ENCODE data around the gene RNASE7. TPM values are rescaled to one million over a fixed set of nuclear protein-coding genes. Genes with fewer than 3 reads are reported as not detected.

The RNASE7 gene, protein sequence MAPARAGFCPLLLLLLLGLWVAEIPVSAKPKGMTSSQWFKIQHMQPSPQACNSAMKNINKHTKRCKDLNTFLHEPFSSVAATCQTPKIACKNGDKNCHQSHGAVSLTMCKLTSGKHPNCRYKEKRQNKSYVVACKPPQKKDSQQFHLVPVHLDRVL
- not detected for total RNA-seq
- polyA plus RNA-seq (2013, experiment 1 of 2), result not detected
- not detected for polyA plus RNA-seq (2013, experiment 2 of 2)
- total RNA-seq, result 0 to 0.13 (median 0) reads per million in 172 experiments

DNA sequence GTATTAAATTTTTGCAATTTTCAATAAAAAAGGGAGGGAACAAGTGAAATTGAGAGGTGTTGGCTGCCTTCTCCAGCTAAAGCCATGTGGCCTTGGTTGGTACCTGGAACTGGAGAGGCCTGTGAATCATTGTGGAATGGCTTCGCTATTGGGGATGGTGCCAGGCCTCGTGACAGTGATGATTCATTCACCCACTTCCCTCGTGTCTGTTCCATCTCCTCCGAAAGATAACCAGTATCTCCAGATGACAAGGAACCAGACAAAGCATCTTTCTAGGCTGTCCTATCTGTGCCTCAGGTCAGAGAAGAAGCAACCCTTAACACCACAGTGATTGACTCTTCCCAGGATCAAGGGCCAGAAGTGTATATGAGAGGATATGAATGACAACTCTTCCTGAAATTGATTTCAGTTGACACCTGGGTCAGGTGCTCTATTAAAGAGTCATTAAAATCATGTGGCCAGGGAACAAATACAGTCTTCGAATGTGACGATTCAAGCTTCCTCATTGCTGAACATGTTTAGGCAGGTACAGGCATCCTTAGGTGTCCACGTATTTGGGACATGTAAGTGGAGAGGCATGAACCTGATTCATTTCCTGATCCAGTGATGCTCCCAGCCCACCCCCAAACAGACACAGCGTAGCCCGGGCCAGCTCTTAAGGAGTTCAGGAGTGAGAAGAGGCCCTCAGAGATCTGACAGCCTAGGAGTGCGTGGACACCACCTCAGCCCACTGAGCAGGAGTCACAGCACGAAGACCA, at the start of gene RNASE7:
Gene RNASE7, plus strand, starts transcription at position 687 of the 758 bp plus-strand sequence. CDS start 631 bp downstream, outside the sequence.
- POLR2A ChIA-PET, result no interaction called here
- intact Hi-C loops (cut with DNase I, micrococcal nuclease), result no loop called here
- Mint-ChIP-seq H3K4me3 (no peak within 1 kb of the TSS), H3K27me3 (peaks cover 10% of the 10 kb centered on the region), H3K27ac (no peak within 1 kb of the TSS), H3K4me1 (ENCODE audit: low read depth) (peaks cover 11% of the 10 kb centered on the region), H3K9me3 (no peaks in the 10 kb centered on the region), H3K36me3 (ENCODE audit: low read depth) (no peaks in the 10 kb centered on the region)
- ATAC-seq (ENCODE audit: poor library complexity) (no peak), DNase-seq (peak in 2 of 14 experiments; percentile 24 to 26)
- no peaks in the 10 kb centered on the region for H3K9me3 ChIP-seq (ENCODE audit: control insufficient read depth in 1 of 2, insufficient read depth in 1 of 2, low read length in 2 of 2)
- H3K4me1 ChIP-seq (ENCODE audit: insufficient read depth, low read length), result peaks cover 15% of the 10 kb centered on the region
- no peak within 1 kb of the TSS for H3K4me3 ChIP-seq (ENCODE audit: low read length)
- no peaks in the 10 kb centered on the region for H3K27me3 ChIP-seq (ENCODE audit: control insufficient read depth in 1 of 2, insufficient read depth in 2 of 2, low read length in 2 of 2)
- CTCF ChIA-PET, result interaction anchor here (1.8 kb wide), 1 partner anchor 27 kb away, joined by 6 read pairs; no protein-coding TSS in a partner anchor
- TF ChIP-seq, protein P1, sequence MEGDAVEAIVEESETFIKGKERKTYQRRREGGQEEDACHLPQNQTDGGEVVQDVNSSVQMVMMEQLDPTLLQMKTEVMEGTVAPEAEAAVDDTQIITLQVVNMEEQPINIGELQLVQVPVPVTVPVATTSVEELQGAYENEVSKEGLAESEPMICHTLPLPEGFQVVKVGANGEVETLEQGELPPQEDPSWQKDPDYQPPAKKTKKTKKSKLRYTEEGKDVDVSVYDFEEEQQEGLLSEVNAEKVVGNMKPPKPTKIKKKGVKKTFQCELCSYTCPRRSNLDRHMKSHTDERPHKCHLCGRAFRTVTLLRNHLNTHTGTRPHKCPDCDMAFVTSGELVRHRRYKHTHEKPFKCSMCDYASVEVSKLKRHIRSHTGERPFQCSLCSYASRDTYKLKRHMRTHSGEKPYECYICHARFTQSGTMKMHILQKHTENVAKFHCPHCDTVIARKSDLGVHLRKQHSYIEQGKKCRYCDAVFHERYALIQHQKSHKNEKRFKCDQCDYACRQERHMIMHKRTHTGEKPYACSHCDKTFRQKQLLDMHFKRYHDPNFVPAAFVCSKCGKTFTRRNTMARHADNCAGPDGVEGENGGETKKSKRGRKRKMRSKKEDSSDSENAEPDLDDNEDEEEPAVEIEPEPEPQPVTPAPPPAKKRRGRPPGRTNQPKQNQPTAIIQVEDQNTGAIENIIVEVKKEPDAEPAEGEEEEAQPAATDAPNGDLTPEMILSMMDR (IDR thresholded peaks at IDR 0.05), result no peak
- H3K36me3 ChIP-seq (ENCODE audit: insufficient read depth, low read length), result no peaks in the 10 kb centered on the region
- H3K27ac ChIP-seq (ENCODE audit: low read depth in 1 of 2, low read length in 2 of 2), result no peak within 1 kb of the TSS

DNA sequence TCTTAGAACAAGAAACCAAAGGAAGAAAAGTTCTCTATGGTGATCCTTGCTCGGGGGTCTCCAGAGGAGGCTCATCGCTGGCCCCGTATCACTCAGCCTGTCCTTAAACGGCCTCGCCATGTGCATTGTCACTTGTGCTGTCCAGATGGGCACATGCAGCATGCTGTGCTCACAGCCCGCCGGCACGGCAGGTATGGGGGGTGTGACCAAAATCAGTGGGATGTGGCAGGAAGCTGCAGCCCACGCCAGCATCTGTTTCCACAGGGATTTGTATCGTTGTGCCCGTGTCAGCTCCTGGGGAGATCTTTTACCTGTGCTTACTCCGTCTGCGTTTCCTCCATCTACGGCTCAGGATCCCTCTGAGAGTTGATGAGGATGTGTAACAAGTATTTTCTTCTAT, 45.6 kb upstream of the RNASE7 start:
- no peaks in the 10 kb centered on the region for H3K27me3 ChIP-seq (ENCODE audit: control insufficient read depth in 1 of 2, insufficient read depth in 2 of 2, low read length in 2 of 2)
- no peaks in the 10 kb centered on the region for H3K27me3 Mint-ChIP-seq
- intact Hi-C loops (cut with DNase I, micrococcal nuclease), result no loop called here
- H3K4me1 ChIP-seq (ENCODE audit: insufficient read depth, low read length), result peaks cover 2% of the 10 kb centered on the region
- H3K9me3 ChIP-seq (ENCODE audit: control insufficient read depth in 1 of 2, insufficient read depth in 1 of 2, low read length in 2 of 2), result no peaks in the 10 kb centered on the region
- H3K4me3 Mint-ChIP-seq, result no peak overlapping the region
- CTCF ChIA-PET, result interaction anchor here (1.0 to 2.9 kb wide), 3 partner anchors 9 to 25 kb away, joined by 3 to 12 read pairs (median 9); no protein-coding TSS in a partner anchor
- TF ChIP-seq, protein P1 (IDR thresholded peaks at IDR 0.05), result no peak
- H3K4me1 Mint-ChIP-seq (ENCODE audit: low read depth), result peaks cover 41% of the 10 kb centered on the region
- POLR2A ChIA-PET, result interaction anchor here (0.9 kb wide), 1 partner anchor 14 kb away, joined by 4 read pairs; no protein-coding TSS in a partner anchor
- DNase-seq, result no peak
- H3K36me3 ChIP-seq (ENCODE audit: insufficient read depth, low read length), result peaks cover 57% of the 10 kb centered on the region
- H3K27ac ChIP-seq (ENCODE audit: low read depth in 1 of 2, low read length in 2 of 2), result no peak overlapping the region
- H3K4me3 ChIP-seq (ENCODE audit: low read length), result no peak overlapping the region
- H3K27ac Mint-ChIP-seq, result no peak overlapping the region
- ATAC-seq (ENCODE audit: poor library complexity), result no peak
- peaks cover 69% of the 10 kb centered on the region for H3K36me3 Mint-ChIP-seq (ENCODE audit: low read depth)
- H3K9me3 Mint-ChIP-seq, result no peaks in the 10 kb centered on the region

DNA sequence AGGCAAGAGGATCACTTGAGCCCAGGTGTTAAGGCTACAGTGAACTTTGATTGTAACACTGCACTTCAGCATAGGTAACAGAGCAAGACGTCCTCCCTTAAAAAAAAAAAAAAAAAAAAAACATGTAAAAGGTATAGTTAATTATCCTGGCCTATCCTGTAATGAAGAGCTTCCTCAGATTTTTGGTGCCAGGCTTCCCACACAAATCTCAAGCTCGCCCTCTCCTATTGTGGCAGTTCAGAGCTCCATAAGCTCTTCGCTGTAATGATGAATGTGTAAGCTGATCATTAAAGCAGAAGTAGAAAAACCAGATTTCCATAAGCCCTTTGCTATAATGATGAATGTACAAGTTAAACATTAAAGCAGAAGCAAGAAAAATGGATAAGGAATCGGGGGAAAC, 45.0 kb upstream of the RNASE7 start:
- DNase-seq (no peak), ATAC-seq (ENCODE audit: poor library complexity) (no peak)
- Mint-ChIP-seq H3K4me3 (no peak overlapping the region), H3K27me3 (no peaks in the 10 kb centered on the region), H3K36me3 (ENCODE audit: low read depth) (peaks cover 64% of the 10 kb centered on the region), H3K27ac (peak overlapping the region; percentile 8), H3K9me3 (no peaks in the 10 kb centered on the region), H3K4me1 (ENCODE audit: low read depth) (peaks cover 36% of the 10 kb centered on the region)
- no peaks in the 10 kb centered on the region for H3K4me1 ChIP-seq (ENCODE audit: insufficient read depth, low read length)
- intact Hi-C loops (cut with DNase I, micrococcal nuclease), result no loop called here
- peaks cover 53% of the 10 kb centered on the region for H3K36me3 ChIP-seq (ENCODE audit: insufficient read depth, low read length)
- H3K27me3 ChIP-seq (ENCODE audit: control insufficient read depth in 1 of 2, insufficient read depth in 2 of 2, low read length in 2 of 2), result no peaks in the 10 kb centered on the region
- TF ChIP-seq, protein P1 (IDR thresholded peaks at IDR 0.05), result no peak
- no peak overlapping the region for H3K4me3 ChIP-seq (ENCODE audit: low read length)
- no peaks in the 10 kb centered on the region for H3K9me3 ChIP-seq (ENCODE audit: control insufficient read depth in 1 of 2, insufficient read depth in 1 of 2, low read length in 2 of 2)
- no peak overlapping the region for H3K27ac ChIP-seq (ENCODE audit: low read depth in 1 of 2, low read length in 2 of 2)
- ChIA-PET CTCF (interaction anchor here (0.9 to 2.7 kb wide), 3 partner anchors 9 to 26 kb away, joined by 3 to 12 read pairs (median 4); no protein-coding TSS in a partner anchor), POLR2A (interaction anchor here (0.6 to 0.9 kb wide), 3 partner anchors 13 to 74 kb away, joined by 3 to 4 read pairs (median 3); no protein-coding TSS in a partner anchor)
